ENCODE data around the gene CDK9. TPM values are rescaled to one million over a fixed set of nuclear protein-coding genes. Genes with fewer than 3 reads are reported as not detected.
A peak's percentile ranks its signal among the peaks of the same experiment; 100 is the strongest.

CDK9 gene
- polyA plus RNA-seq, 3 donors = 24.9 to 139 (median 26.4) TPM

GRCh38 chr9:127778280-127779135, 7.3 kb upstream of the CDK9 start, which contains the start of gene SH2D3C:
SH2D3C (minus strand) TSS chr9:127778666; CDS start chr9:127778627, 39 bp downstream.
- WGBS (ENCODE audit: insufficient coverage) = 0% methylated on average over 12 of the region's 13 CpGs

More at GRCh38 chr9:127778280-127779135, 7.3 kb upstream of the CDK9 start, which contains the start of gene SH2D3C:
- H3K4me2 ChIP-seq (replicated peaks; ENCODE audit: extremely low read depth, low read length, poor library complexity, severe bottlenecking) = peak within 1 kb of the TSS; percentile 89
- H3K36me3 ChIP-seq (replicated peaks in 1 of 2; ENCODE audit: control insufficient read depth in 1 of 2, insufficient read depth in 2 of 2, low read length in 2 of 2) = peaks cover 10 to 17% of the 10 kb centered on the region in 2 donors
- H3K27me3 ChIP-seq (ENCODE audit: control insufficient read depth in 2 of 2, insufficient read depth in 2 of 2, low read length in 2 of 2) = no peaks in the 10 kb centered on the region
- peaks cover 13 to 32% of the 10 kb centered on the region in 2 donors for H3K36me3 Mint-ChIP-seq
- H3K27ac Mint-ChIP-seq = peak within 1 kb of the TSS; percentile 93 to 99 (median 98)
- H2AFZ ChIP-seq (ENCODE audit: insufficient read depth, low read depth, low read length, poor library complexity, severe bottlenecking) = no peak within 1 kb of the TSS
- H3K4me3 ChIP-seq (replicated peaks in 1 of 3; ENCODE audit: low read depth in 2 of 3, low read length in 3 of 3) = peak within 1 kb of the TSS; percentile 74 to 98 (median 91)
- H3K9me3 ChIP-seq (replicated peaks in 1 of 2; ENCODE audit: control insufficient read depth in 1 of 2, insufficient read depth in 1 of 2, low read length in 2 of 2) = no peaks in the 10 kb centered on the region
- peaks cover 0 to 7% (median 0%) of the 10 kb centered on the region in 3 donors for H3K27me3 Mint-ChIP-seq (ENCODE audit: low read depth in 3 of 3)
- peaks cover 84 to 87% of the 10 kb centered on the region in 2 donors for H3K4me1 ChIP-seq (ENCODE audit: control insufficient read depth in 1 of 2, insufficient read depth in 2 of 2, low read length in 2 of 2)
- peaks cover 41% of the 10 kb centered on the region for H4K20me1 ChIP-seq (ENCODE audit: insufficient read depth, low read length)
- peak within 1 kb of the TSS; percentile 90 for H3K9ac ChIP-seq (ENCODE audit: insufficient read depth, low read length, poor library complexity, severe bottlenecking)
- DNase-seq = peak; percentile 84 to 88 (median 86)
- H3K9me3 Mint-ChIP-seq = peaks cover 0 to 6% (median 0%) of the 10 kb centered on the region in 7 donors
- intact Hi-C loops (cut with micrococcal nuclease) = loop anchor here in 1 of 2 donors (5.0 kb wide), 1 partner anchor 139 kb away; the partner anchor contains the start of gene ST6GALNAC4
- H3K4me1 Mint-ChIP-seq = peaks cover 75% of the 10 kb centered on the region
- TF ChIP-seq CTCF (IDR thresholded peaks at IDR 0.05) = no peak
- H3K27ac ChIP-seq (ENCODE audit: low read depth in 1 of 2, low read length in 2 of 2) = peak within 1 kb of the TSS; percentile 96 to 98
- H3K79me2 ChIP-seq (ENCODE audit: insufficient read depth, low read length) = peaks cover 80% of the 10 kb centered on the region
- H3K4me3 Mint-ChIP-seq = peak within 1 kb of the TSS; percentile 99 to 100
